H1 (cell line): ENCODE data around the gene CHPF. TPM values are rescaled to one million over a fixed set of nuclear protein-coding genes. Genes with fewer than 3 reads are reported as not detected.
A peak's percentile ranks its signal among the peaks of the same experiment; 100 is the strongest.

Experiments
- CTCF ChIA-PET: fragments of 300-600 bp; sonication (Branson Sonifier 250); formaldehyde crosslinking; loops from one replicate; lab custom pipeline; 2021; ENCODE audit not compliant: partially characterized antibody; lab: Charles Lee
- POLR2A ChIA-PET: fragments of 300-600 bp; sonication (Branson Sonifier 250); formaldehyde crosslinking; loops from one replicate; lab custom pipeline; 2021; ENCODE audit warnings: inconsistent platforms; ENCODE audit not compliant: partially characterized antibody; lab: Charles Lee
- DNase-seq, 2 experiments: peaks; one replicate each; pipeline versions ENCODE4 v3.0.0 to v3.0.0-alpha.2; 2010 to 2022; ENCODE audit warnings: low spot score in 2 of 2, low read depth in 1 of 2, mixed read lengths in 1 of 2
- FAIRE-seq: peaks from 2 replicates; lab custom pipeline; 2011; peaks lifted over from hg19 to GRCh38; lab: Jason Lieb, UNC
- H2AFZ ChIP-seq: 2 replicates; pipeline ENCODE4 v1.8.1; 2012; ENCODE audit warnings: low read length, inconsistent platforms
- H2AK5ac ChIP-seq: 2 replicates; pipeline ENCODE4 v1.6.1; 2013; ENCODE audit warnings: low read depth, low read length
- H2BK120ac ChIP-seq: replicated peaks from 2 replicates; pipeline ENCODE3; 2013; ENCODE audit warnings: low read depth, low read length, inconsistent platforms
- H2BK12ac ChIP-seq: 2 replicates; pipeline ENCODE4 v1.6.1; 2013; ENCODE audit warnings: low read depth, low read length
- H2BK15ac ChIP-seq: 2 replicates; pipeline ENCODE4 v1.6.1; 2013; ENCODE audit warnings: low read length
- H2BK20ac ChIP-seq: 2 replicates; pipeline ENCODE4 v1.6.1; 2013; ENCODE audit warnings: low read length
- H2BK5ac ChIP-seq: 2 replicates; pipeline ENCODE4 v1.6.1; 2013; ENCODE audit warnings: low read depth, low read length
- H3K14ac ChIP-seq: 2 replicates; pipeline ENCODE4 v1.6.1; 2013; ENCODE audit warnings: inconsistent platforms; ENCODE audit not compliant: insufficient read length
- H3K18ac ChIP-seq: 2 replicates; pipeline ENCODE4 v1.6.1; 2013; ENCODE audit warnings: low read length; ENCODE audit errors: extremely low read depth
- H3K23ac ChIP-seq: 2 replicates; pipeline ENCODE4 v1.6.1; 2013; ENCODE audit warnings: inconsistent platforms; ENCODE audit not compliant: insufficient read length
- H3K23me2 ChIP-seq: 2 replicates; pipeline ENCODE4 v1.6.1; 2013; ENCODE audit warnings: low read depth, low read length
- H3K27ac ChIP-seq: 2 replicates; pipeline ENCODE4 v1.6.1; 2011; ENCODE audit warnings: low read depth, low read length, inconsistent platforms
- H3K27me3 ChIP-seq, 4 experiments: replicated peaks in 1 of 4; 1 replicate in 1 of 4; 2 replicates in 3 of 4; pipeline versions ENCODE4 v1.6.1 to v1.8.1; 2011 to 2013; ENCODE audit warnings: low read length in 3 of 4, mild to moderate bottlenecking in 3 of 4, inconsistent platforms in 2 of 4, mixed read lengths in 2 of 4, moderate library complexity in 1 of 4; ENCODE audit not compliant: control insufficient read depth in 3 of 4, insufficient read depth in 3 of 4; ENCODE audit errors: extremely low read depth in 1 of 4
- H3K36me3 ChIP-seq, 4 experiments: 2 replicates each; pipeline versions ENCODE4 v1.6.1 to v1.8.1; 2011 to 2013; ENCODE audit warnings: mild to moderate bottlenecking in 4 of 4, low read length in 3 of 4, moderate library complexity in 2 of 4, control low read depth in 1 of 4, inconsistent platforms in 1 of 4; ENCODE audit not compliant: insufficient read depth in 4 of 4, control insufficient read depth in 2 of 4
- H3K4ac ChIP-seq: replicated peaks from 2 replicates; pipeline ENCODE3; 2013; ENCODE audit warnings: low read length, low read depth, mixed read lengths, inconsistent platforms; ENCODE audit not compliant: insufficient read length
- H3K4me1 ChIP-seq, 4 experiments: replicated peaks in 1 of 4; 1 replicate in 1 of 4; 2 replicates in 3 of 4; pipeline versions ENCODE4 v1.6.1 to v1.8.1; 2011 to 2013; ENCODE audit warnings: low read length in 3 of 4, inconsistent platforms in 2 of 4, mixed read lengths in 1 of 4; ENCODE audit not compliant: insufficient read depth in 4 of 4, control insufficient read depth in 3 of 4
- H3K4me2 ChIP-seq, 2 experiments: 2 replicates each; pipeline versions ENCODE4 v1.6.1 to v1.8.1; 2011 to 2013; ENCODE audit warnings: low read depth in 2 of 2, low read length in 2 of 2, control low read depth in 1 of 2, inconsistent platforms in 1 of 2, mild to moderate bottlenecking in 1 of 2; ENCODE audit not compliant: insufficient read depth in 1 of 2
- H3K4me3 ChIP-seq, 4 experiments: fragments of 200-600, 300-600 bp in 1 of 4; sonication (generic), shearing (Covaris generic), sonication (Bioruptor Twin) in 1 of 4; 2 replicates each; pipeline versions ENCODE4 v1.5.1 to v1.8.1; 2011 to 2016; ENCODE audit warnings: low read length in 4 of 4, low read depth in 3 of 4, control low read depth in 2 of 4, inconsistent platforms in 2 of 4, mild to moderate bottlenecking in 2 of 4, mixed read lengths in 1 of 4, moderate library complexity in 1 of 4; ENCODE audit not compliant: insufficient read depth in 2 of 4; ENCODE audit errors: extremely low read depth in 1 of 4
- H3K56ac ChIP-seq: replicated peaks from 2 replicates; pipeline ENCODE3; 2013; ENCODE audit warnings: low read depth, mild to moderate bottlenecking, mixed read lengths, low read length, inconsistent platforms; ENCODE audit not compliant: insufficient read length
- H3K79me1 ChIP-seq: 2 replicates; pipeline ENCODE4 v1.6.1; 2013; ENCODE audit warnings: low read depth, low read length, control low read depth
- H3K79me2 ChIP-seq, 2 experiments: 2 replicates each; pipeline versions ENCODE4 v1.6.1 to v1.8.1; 2012 to 2013; ENCODE audit warnings: low read length in 2 of 2, mild to moderate bottlenecking in 2 of 2, inconsistent platforms in 1 of 2; ENCODE audit not compliant: insufficient read depth in 2 of 2, control insufficient read depth in 1 of 2
- H3K9ac ChIP-seq, 4 experiments: replicated peaks in 1 of 4; 1 replicate in 1 of 4; 2 replicates in 3 of 4; pipeline versions ENCODE4 v1.6.1 to v1.8.1; 2011 to 2013; ENCODE audit warnings: low read depth in 3 of 4, low read length in 3 of 4, control low read depth in 2 of 4, mild to moderate bottlenecking in 2 of 4, moderate library complexity in 2 of 4, inconsistent platforms in 1 of 4; ENCODE audit errors: extremely low read depth in 1 of 4
- H3K9me3 ChIP-seq, 2 experiments: 2 replicates each; pipeline versions ENCODE4 v1.6.1 to v1.8.1; 2012 to 2013; ENCODE audit warnings: mild to moderate bottlenecking in 2 of 2, moderate library complexity in 2 of 2, control low read depth in 1 of 2, inconsistent platforms in 1 of 2, low read depth in 1 of 2, low read length in 1 of 2, mixed read lengths in 1 of 2; ENCODE audit not compliant: insufficient read depth in 2 of 2
- H4K20me1 ChIP-seq, 2 experiments: replicated peaks in 1 of 2; 2 replicates each; pipeline versions ENCODE3 to v1.8.1; 2011 to 2013; ENCODE audit warnings: inconsistent platforms in 2 of 2, low read length in 2 of 2, mild to moderate bottlenecking in 1 of 2; ENCODE audit not compliant: insufficient read depth in 2 of 2, control insufficient read depth in 1 of 2
- H4K5ac ChIP-seq: 2 replicates; pipeline ENCODE4 v1.6.1; 2013; ENCODE audit warnings: low read length, low read depth, mixed read lengths, inconsistent platforms; ENCODE audit not compliant: insufficient read length
- H4K8ac ChIP-seq: 2 replicates; pipeline ENCODE4 v1.8.0; 2013; ENCODE audit warnings: mild to moderate bottlenecking, moderate library complexity, low read length, inconsistent platforms; ENCODE audit not compliant: insufficient read depth; ENCODE audit errors: extremely low read depth
- H4K91ac ChIP-seq: replicated peaks from 2 replicates; pipeline ENCODE3; 2013; ENCODE audit warnings: low read length, mixed read lengths, inconsistent platforms; ENCODE audit not compliant: insufficient read length
- BCL11A ChIP-seq, 2 experiments: IDR thresholded peaks; one replicate each; pipeline ENCODE4 v1.6.1; 2011; ENCODE audit warnings: low read depth in 2 of 2, low read length in 2 of 2, mild to moderate bottlenecking in 2 of 2
- CTBP2 ChIP-seq: IDR thresholded peaks from 2 replicates; pipeline ENCODE4 v1.7.0; 2011; ENCODE audit warnings: borderline replicate concordance, mild to moderate bottlenecking, moderate library complexity, mixed read lengths, low read length; ENCODE audit not compliant: insufficient read depth, insufficient read length
- EGR1 ChIP-seq: IDR thresholded peaks from 2 replicates; pipeline ENCODE4 v1.6.1; 2011; ENCODE audit warnings: low read depth, low read length, borderline replicate concordance
- MAX ChIP-seq: IDR thresholded peaks from 2 replicates; pipeline ENCODE4 v1.6.1; 2012; ENCODE audit warnings: inconsistent platforms
- POU5F1 ChIP-seq: IDR thresholded peaks from 2 replicates; pipeline ENCODE4 v1.6.1; 2011; ENCODE audit warnings: low read depth, mild to moderate bottlenecking, low read length, moderate library complexity
- RFX5 ChIP-seq: IDR thresholded peaks from 2 replicates; pipeline ENCODE4 v1.6.1; 2011; ENCODE audit warnings: low read depth, low read length, improper control_type of control experiment, borderline replicate concordance
- WGBS, 2 experiments: shearing (Covaris generic) in 1 of 2; methylation state at CpG; one replicate each; pipeline versions ENCODE4 v1.1.6 to v1.1.7; 2013 to 2015; ENCODE audit warnings: low lambda C conversion rate in 2 of 2, mixed read lengths in 2 of 2, inconsistent platforms in 1 of 2, low coverage in 1 of 2, missing lambda C conversion rate in 1 of 2; ENCODE audit not compliant: insufficient replicate concordance in 2 of 2, insufficient coverage in 1 of 2, insufficient read length in 1 of 2; ENCODE audit errors: extremely low coverage in 1 of 2, missing lambda C conversion rate in 1 of 2; 5-methylcytosine and 5-hydroxymethylcytosine counted together
- polyA plus RNA-seq, 7 experiments: library from polyadenylated mRNA; depleted of rRNA in 3 of 7; stranded (reverse) in 5 of 7; unstranded in 2 of 7; fragments of >200 nt in 5 of 7; fragments of 200-250 nt in 2 of 7; gene quantifications; 1 replicate in 5 of 7; 2 replicates in 1 of 7; 4 replicates in 1 of 7; pipeline versions ENCODE4 v1.2.1 to v1.2.3, GENCODE V29; 2011 to 2013; ENCODE audit warnings: missing spikeins in 2 of 7, mixed read lengths in 2 of 7
- total RNA-seq: library from RNA; stranded (reverse); fragmentation: NEBNext Ultra II Directional; extraction: Animal tissue kit (Norgen Biotek cat#: 25700); gene quantifications from 2 replicates; pipeline ENCODE4 v1.2.1, GENCODE V29; 2021

CHPF gene
- total and polyA plus RNA-seq, 2 of the 8 experiments (the other 6 are each of a cell fraction or from before 2014, with no cell fraction given), result 62.9 to 67.3 TPM

GRCh38 chr2:219517954-219518778, 25.4 kb downstream of the CHPF start:
- H3K23ac ChIP-seq, result no peak overlapping the region
- peaks cover 3% of the 10 kb centered on the region; the same call in 1 of the 2 replicates for H3K23me2 ChIP-seq
- FAIRE-seq (no peak), DNase-seq (no peak)
- no peak overlapping the region for H3K4ac ChIP-seq
- H4K91ac ChIP-seq, result no peak overlapping the region
- H2AFZ ChIP-seq, result no peak overlapping the region
- no peaks in the 10 kb centered on the region for H3K36me3 ChIP-seq
- H2BK20ac ChIP-seq, result 0 out of 2 replicates have a peak overlapping the region, but pooled peaks have one; percentile 1
- H4K20me1 ChIP-seq, result peaks cover 2 to 5% of the 10 kb centered on the region in 2 experiments
- H3K79me2 ChIP-seq, result no peaks in the 10 kb centered on the region
- H3K27me3 ChIP-seq, result peaks cover 0 to 38% (median 28%) of the 10 kb centered on the region in 4 experiments; a peak in 6 of 7 replicates
- no peak overlapping the region for H2AK5ac ChIP-seq
- ChIA-PET POLR2A (interaction anchor here (0.6 to 5.5 kb wide), 12 partner anchors 8 to 269 kb away, joined by 3 to 36 read pairs (median 3); partner anchors contain the start of gene GMPPA), CTCF (interaction anchor here (0.7 to 113.1 kb wide), 6 partner anchors 12 to 128 kb away, joined by 3 to 7248 read pairs (median 370); partner anchors contain the start of genes DES, GMPPA and SPEG)
- H3K9ac ChIP-seq, result no peak overlapping the region
- 0 out of 2 replicates have a peak overlapping the region, but pooled peaks have one; percentile 4 for H2BK12ac ChIP-seq
- no peaks in the 10 kb centered on the region for H3K9me3 ChIP-seq
- H3K79me1 ChIP-seq, result no peaks in the 10 kb centered on the region
- no peak overlapping the region for H4K5ac ChIP-seq
- no peak overlapping the region for H3K56ac ChIP-seq
- no peak overlapping the region for H3K27ac ChIP-seq
- 72% methylated on average over 9 of the region's 10 CpGs; no CpG with 5 or more reads in 1 of the 2 experiments for WGBS, 2 experiments
- no peak overlapping the region for H4K8ac ChIP-seq
- H3K18ac ChIP-seq, result 0 out of 2 replicates have a peak overlapping the region, but pooled peaks have one; percentile 7
- H2BK120ac ChIP-seq, result no peak overlapping the region
- H2BK5ac ChIP-seq, result no peak overlapping the region
- no peak for TF ChIP-seq MAX
- TF ChIP-seq BCL11A (IDR thresholded peaks at IDR 0.05; ENCODE audit: low read depth in 2 of 2, low read length in 2 of 2), result no peak
- no peak for TF ChIP-seq POU5F1
- no peak for TF ChIP-seq RFX5
- no peak for TF ChIP-seq CTBP2
- TF ChIP-seq EGR1, result no peak
- H3K14ac ChIP-seq, result no peak overlapping the region
- no peak overlapping the region; a peak in 1 of 4 replicates for H3K4me2 ChIP-seq
- peak overlapping the region; percentile 61; the same call in 1 of the 2 replicates for H2BK15ac ChIP-seq
- H3K4me1 ChIP-seq, result peaks cover under 1 to 33% (median 27%) of the 10 kb centered on the region in 4 experiments
- H3K4me3 ChIP-seq, result no peak overlapping the region
